Gastrocnemius medialis (tissue), 4 donors: ENCODE measurements around the gene LEP. TPM values are rescaled to one million over a fixed set of nuclear protein-coding genes. Genes with fewer than 3 reads are reported as not detected.

Experiments used
- ATAC-seq, 2 donors: fragments of 150-250 bp; one replicate each; pipeline ENCODE4 v1.9.1; 2016
- DNase-seq, 2 donors: peaks; one replicate each; pipeline ENCODE4 v3.0.0-alpha.2; 2019
- H3K27ac ChIP-seq, 4 donors: fragments of 200-600 bp; sonication (generic); 1 replicate in 1 of 4; 2 replicates in 3 of 4; pipeline ENCODE4 v1.5.1; 2016 to 2018; ENCODE audit warnings: mild to moderate bottlenecking in 2 of 4, moderate library complexity in 1 of 4
- H3K27me3 ChIP-seq, 3 donors: fragments of 200-600 bp; sonication (generic) in 2 of 3; 1 replicate in 1 of 3; 2 replicates in 2 of 3; pipeline versions ENCODE4 v1.5.1 to v1.6.0; 2016 to 2019; ENCODE audit warnings: mild to moderate bottlenecking in 1 of 3, moderate library complexity in 1 of 3
- H3K36me3 ChIP-seq, 2 donors: fragments of 200-600 bp; sonication (generic) in 1 of 2; one replicate each; pipeline ENCODE4 v1.5.1; 2017 to 2018
- H3K4me1 ChIP-seq, 2 donors: fragments of 200-600 bp; sonication (generic) in 1 of 2; one replicate each; pipeline ENCODE4 v1.5.1; 2016 to 2017; ENCODE audit warnings: mild to moderate bottlenecking in 2 of 2
- H3K4me3 ChIP-seq, 4 donors: fragments of 200-600 bp; sonication (generic) in 3 of 4; 1 replicate in 1 of 4; 2 replicates in 3 of 4; pipeline ENCODE4 v1.5.1; 2016 to 2019; ENCODE audit warnings: mild to moderate bottlenecking in 2 of 4
- H3K9me3 ChIP-seq, 3 donors: fragments of 200-600 bp; sonication (generic) in 2 of 3; 1 replicate in 1 of 3; 2 replicates in 2 of 3; pipeline ENCODE4 v1.5.1; 2016 to 2019
- POLR2A ChIP-seq, 2 donors: fragments of 450-650 bp; IDR thresholded peaks; one replicate each; pipeline ENCODE4 v1.6.1; 2017; ENCODE audit warnings: antibody characterized with exemption in 2 of 2, mild to moderate bottlenecking in 2 of 2, moderate library complexity in 2 of 2
- in situ Hi-C, 4 donors: fragments of 200-750 bp; cut with MboI; loops; one replicate each; pipeline versions ENCODE4 v1.15.0 to v1.8.0; 2017; ENCODE audit warnings: low sequenced_read_pairs in 4 of 4
- intact Hi-C: fragments of 100-400 bp; cut with DNase I; formaldehyde crosslinking; loops from one replicate; pipeline ENCODE4 v1.15.1; 2023; ENCODE audit warnings: low total_unique reads
- total RNA-seq, 4 donors: library from RNA; depleted of rRNA; stranded (reverse); fragments of >200 nt; gene quantifications; one replicate each; pipeline versions ENCODE4 v1.1.0 to v1.2.3, GENCODE V29; 2016
- TF ChIP-seq, protein P1 (sequence below), 5 experiments: fragments of 450-650 bp in 3 of 5; fragments of 200-600 bp in 2 of 5; sonication (generic) in 2 of 5; IDR thresholded peaks in 4 of 5; conservative IDR thresholded peaks in 1 of 5; 1 replicate in 4 of 5; 2 replicates in 1 of 5; pipeline ENCODE4 v1.5.1; 2016 to 2019; ENCODE audit warnings: antibody characterized with exemption in 5 of 5, mild to moderate bottlenecking in 3 of 5, moderate library complexity in 3 of 5

LEP gene
- total RNA-seq, 4 donors from 2014 or later, result 0.11 to 0.46 TPM; not detected in 2

DNA sequence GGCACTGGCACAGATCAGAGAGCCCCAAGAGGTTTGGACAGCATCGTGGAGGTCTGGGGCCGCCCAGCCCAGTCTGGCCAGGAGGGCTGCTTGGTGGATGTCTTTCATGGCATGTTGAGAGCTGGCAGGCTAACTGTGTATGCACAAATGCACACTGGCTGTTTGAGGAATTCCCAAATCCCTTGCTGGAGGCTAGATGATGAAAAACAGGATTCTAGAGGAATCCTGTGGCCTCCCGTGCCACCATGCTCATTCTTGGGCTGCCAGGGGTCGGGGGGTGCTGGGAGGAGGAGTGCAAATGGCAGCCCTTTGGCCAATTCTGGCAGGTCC is 26.5 kb downstream of the LEP start:
- Histone ChIP-seq H3K9me3 (no peaks in the 10 kb centered on the region), H3K27me3 (peaks cover 24 to 48% (median 43%) of the 10 kb centered on the region in 3 donors), H3K4me3 (no peak overlapping the region), H3K4me1 (peaks cover 3 to 8% of the 10 kb centered on the region in 2 donors), H3K27ac (no peak overlapping the region), H3K36me3 (no peaks in the 10 kb centered on the region)
- TF ChIP-seq POLR2A (IDR thresholded peaks at IDR 0.05), result no peak
- TF ChIP-seq, protein P1, sequence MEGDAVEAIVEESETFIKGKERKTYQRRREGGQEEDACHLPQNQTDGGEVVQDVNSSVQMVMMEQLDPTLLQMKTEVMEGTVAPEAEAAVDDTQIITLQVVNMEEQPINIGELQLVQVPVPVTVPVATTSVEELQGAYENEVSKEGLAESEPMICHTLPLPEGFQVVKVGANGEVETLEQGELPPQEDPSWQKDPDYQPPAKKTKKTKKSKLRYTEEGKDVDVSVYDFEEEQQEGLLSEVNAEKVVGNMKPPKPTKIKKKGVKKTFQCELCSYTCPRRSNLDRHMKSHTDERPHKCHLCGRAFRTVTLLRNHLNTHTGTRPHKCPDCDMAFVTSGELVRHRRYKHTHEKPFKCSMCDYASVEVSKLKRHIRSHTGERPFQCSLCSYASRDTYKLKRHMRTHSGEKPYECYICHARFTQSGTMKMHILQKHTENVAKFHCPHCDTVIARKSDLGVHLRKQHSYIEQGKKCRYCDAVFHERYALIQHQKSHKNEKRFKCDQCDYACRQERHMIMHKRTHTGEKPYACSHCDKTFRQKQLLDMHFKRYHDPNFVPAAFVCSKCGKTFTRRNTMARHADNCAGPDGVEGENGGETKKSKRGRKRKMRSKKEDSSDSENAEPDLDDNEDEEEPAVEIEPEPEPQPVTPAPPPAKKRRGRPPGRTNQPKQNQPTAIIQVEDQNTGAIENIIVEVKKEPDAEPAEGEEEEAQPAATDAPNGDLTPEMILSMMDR (IDR thresholded peaks at IDR 0.05 in 4 of 5, conservative IDR thresholded peaks at IDR 0.05 in 1 of 5), result no peak
- intact Hi-C loops, result no loop called here
- in situ Hi-C loops, result no loop called here
- DNase-seq (no peak), ATAC-seq (peak in 1 of 2 donors; percentile 24)

GRCh38 chr7:128268233-128268632 is 27.2 kb downstream of the LEP start:
- Histone ChIP-seq H3K4me1 (peaks cover 3 to 8% of the 10 kb centered on the region in 2 donors), H3K27ac (no peak overlapping the region), H3K4me3 (no peak overlapping the region), H3K9me3 (no peaks in the 10 kb centered on the region), H3K36me3 (no peaks in the 10 kb centered on the region), H3K27me3 (peaks cover 24 to 52% (median 43%) of the 10 kb centered on the region in 3 donors)
- TF ChIP-seq, protein P1 (IDR thresholded peaks at IDR 0.05 in 4 of 5, conservative IDR thresholded peaks at IDR 0.05 in 1 of 5), result no peak
- no peak for TF ChIP-seq POLR2A (IDR thresholded peaks at IDR 0.05)
- in situ Hi-C loops (no loop called here), intact Hi-C loops (no loop called here)
- ATAC-seq (no peak), DNase-seq (no peak)

DNA sequence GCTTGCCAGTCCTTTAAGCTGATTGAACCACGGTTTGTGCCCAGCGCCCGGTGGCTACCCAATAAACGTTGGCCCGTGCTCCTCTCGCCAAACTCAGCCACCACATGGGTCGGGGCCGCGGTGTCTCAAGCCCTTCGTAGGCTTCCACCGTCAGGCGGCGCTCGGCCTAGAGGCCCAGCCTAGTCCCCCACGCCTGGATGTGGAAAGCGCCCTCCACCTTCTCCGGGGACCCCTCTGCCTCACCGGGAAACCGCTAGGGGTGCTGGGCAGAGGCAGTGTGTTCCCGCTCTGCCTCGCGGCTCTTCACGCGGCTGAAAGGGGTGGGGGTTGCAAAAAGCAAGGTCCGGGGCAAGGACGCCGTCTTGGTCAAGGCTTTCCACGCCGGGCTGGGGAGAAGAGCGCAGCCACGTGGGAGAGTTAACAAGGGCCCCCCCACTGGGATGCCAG is 29.8 kb downstream of the LEP start:
- peak overlapping the region in 1 of 4 donors; percentile 40 for H3K4me3 ChIP-seq
- in situ Hi-C loops, result no loop called here
- ATAC-seq, result no peak

GRCh38 chr7:128271471-128271941 is 30.4 kb downstream of the LEP start:
- no peak for ATAC-seq
- Histone ChIP-seq H3K4me3 (peak overlapping the region in 2 of 4 donors; percentile 29 to 40), H3K27me3 (peaks cover 24 to 48% (median 43%) of the 10 kb centered on the region in 3 donors), H3K4me1 (peaks cover 3 to 8% of the 10 kb centered on the region in 2 donors), H3K9me3 (no peaks in the 10 kb centered on the region), H3K36me3 (no peaks in the 10 kb centered on the region), H3K27ac (no peak overlapping the region)
- no peak for TF ChIP-seq POLR2A (IDR thresholded peaks at IDR 0.05)
- TF ChIP-seq, protein P1 (IDR thresholded peaks at IDR 0.05 in 4 of 5, conservative IDR thresholded peaks at IDR 0.05 in 1 of 5), result no peak
- DNase-seq, result no peak
- intact Hi-C loops (no loop called here), in situ Hi-C loops (no loop called here)

More for the DNA sequence above, 29.8 kb downstream of the LEP start:
- DNase-seq, result no peak
- Histone ChIP-seq H3K27me3 (peaks cover 24 to 52% (median 43%) of the 10 kb centered on the region in 3 donors), H3K27ac (no peak overlapping the region), H3K4me1 (peaks cover 3 to 8% of the 10 kb centered on the region in 2 donors), H3K9me3 (no peaks in the 10 kb centered on the region), H3K36me3 (no peaks in the 10 kb centered on the region)
- intact Hi-C loops, result no loop called here
- no peak for TF ChIP-seq POLR2A (IDR thresholded peaks at IDR 0.05)
- TF ChIP-seq, protein P1 (IDR thresholded peaks at IDR 0.05 in 4 of 5, conservative IDR thresholded peaks at IDR 0.05 in 1 of 5), result no peak
